ENCODE data around the gene EPHA4. TPM values are rescaled to one million over a fixed set of nuclear protein-coding genes. Genes with fewer than 3 reads are reported as not detected.

Gene EPHA4
- total RNA-seq, 1 donor from 2014 or later, result 30.1 TPM

DNA sequence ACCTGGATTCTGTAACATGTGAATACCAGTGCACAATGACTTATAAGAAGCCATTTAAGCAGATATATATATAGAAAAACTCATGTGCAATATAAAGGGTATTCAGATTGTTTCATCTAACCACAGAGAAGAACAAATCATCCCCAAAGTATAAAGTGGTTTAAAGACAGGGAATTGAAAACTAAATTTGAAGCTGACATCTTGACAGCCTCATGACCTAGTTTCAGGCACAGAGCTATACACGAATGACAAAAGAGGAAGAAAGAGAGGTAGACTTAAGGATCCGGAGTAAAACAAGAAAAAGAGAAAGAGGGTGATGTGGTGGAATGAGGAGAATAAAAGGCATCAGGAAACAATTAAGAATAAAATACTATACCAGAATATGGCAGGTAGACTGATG is 194.5 kb downstream of the EPHA4 start:
- no peak overlapping the region for H2AFZ ChIP-seq (ENCODE audit: low read depth, low read length)
- no peak for FAIRE-seq
- Mint-ChIP-seq H3K4me1 (ENCODE audit: low read depth, unreplicated experiment) (peaks cover 4% of the 10 kb centered on the region), H3K4me3 (ENCODE audit: unreplicated experiment) (no peak overlapping the region), H3K36me3 (ENCODE audit: low read depth, unreplicated experiment) (no peaks in the 10 kb centered on the region), H3K9me3 (ENCODE audit: unreplicated experiment) (no peaks in the 10 kb centered on the region), H3K27me3 (ENCODE audit: low read depth, unreplicated experiment) (peaks cover 2% of the 10 kb centered on the region), H3K27ac (ENCODE audit: unreplicated experiment) (no peak overlapping the region)
- no peak overlapping the region for H3K27ac ChIP-seq (ENCODE audit: low read depth, low read length)
- no peaks in the 10 kb centered on the region for H3K36me3 ChIP-seq (ENCODE audit: insufficient read depth, low read length)
- H3K4me2 ChIP-seq (ENCODE audit: low read length), result no peak overlapping the region
- no peak for DNase-seq (ENCODE audit: low read depth)
- H3K9ac ChIP-seq (ENCODE audit: low read length), result no peak overlapping the region
- H3K79me2 ChIP-seq (ENCODE audit: insufficient read depth, low read length), result no peaks in the 10 kb centered on the region
- H3K9me3 ChIP-seq (ENCODE audit: insufficient read depth, low read depth, low read length), result no peaks in the 10 kb centered on the region
- H3K4me1 ChIP-seq (ENCODE audit: insufficient read depth, low read length), result no peaks in the 10 kb centered on the region
- no peaks in the 10 kb centered on the region for H4K20me1 ChIP-seq (ENCODE audit: insufficient read depth, low read length)
- H3K27me3 ChIP-seq (ENCODE audit: insufficient read depth, low read length), result no peaks in the 10 kb centered on the region
- TF ChIP-seq EZH2 (IDR thresholded peaks at IDR 0.05; ENCODE audit: insufficient read depth, low read length) (no peak), CTCF (IDR thresholded peaks at IDR 0.05; ENCODE audit: insufficient read depth, low read depth, low read length) (no peak)
- H3K4me3 ChIP-seq (ENCODE audit: insufficient read depth, low read depth, low read length), result no peak overlapping the region

- Histone ChIP-seq H3K4me1 (ENCODE audit: insufficient read depth, low read length) (no peaks in the 10 kb centered on the region), H3K27ac (ENCODE audit: low read depth, low read length) (no peak overlapping the region), H3K9ac (ENCODE audit: low read length) (no peak overlapping the region), H4K20me1 (ENCODE audit: insufficient read depth, low read length) (no peaks in the 10 kb centered on the region), H3K36me3 (ENCODE audit: insufficient read depth, low read length) (no peaks in the 10 kb centered on the region), H3K4me2 (ENCODE audit: low read length) (no peak overlapping the region), H3K79me2 (ENCODE audit: insufficient read depth, low read length) (no peaks in the 10 kb centered on the region), H3K4me3 (ENCODE audit: insufficient read depth, low read depth, low read length) (no peak overlapping the region), H3K9me3 (ENCODE audit: insufficient read depth, low read depth, low read length) (no peaks in the 10 kb centered on the region), H3K27me3 (ENCODE audit: insufficient read depth, low read length) (no peaks in the 10 kb centered on the region), H2AFZ (ENCODE audit: low read depth, low read length) (no peak overlapping the region)
- no peak overlapping the region for H3K4me3 Mint-ChIP-seq (ENCODE audit: unreplicated experiment)
- FAIRE-seq (no peak), DNase-seq (ENCODE audit: low read depth) (no peak)
- H3K4me1 Mint-ChIP-seq (ENCODE audit: low read depth, unreplicated experiment), result peaks cover 9% of the 10 kb centered on the region
- H3K27me3 Mint-ChIP-seq (ENCODE audit: low read depth, unreplicated experiment), result peaks cover 2% of the 10 kb centered on the region
- no peak overlapping the region for H3K27ac Mint-ChIP-seq (ENCODE audit: unreplicated experiment)
- no peaks in the 10 kb centered on the region for H3K9me3 Mint-ChIP-seq (ENCODE audit: unreplicated experiment)
- H3K36me3 Mint-ChIP-seq (ENCODE audit: low read depth, unreplicated experiment), result no peaks in the 10 kb centered on the region
- TF ChIP-seq EZH2 (IDR thresholded peaks at IDR 0.05; ENCODE audit: insufficient read depth, low read length), result no peak
- no peak for TF ChIP-seq CTCF (IDR thresholded peaks at IDR 0.05; ENCODE audit: insufficient read depth, low read depth, low read length)
Measured at GRCh38 chr2:221377066-221377465, 195.0 kb downstream of the EPHA4 start.

- Mint-ChIP-seq H3K4me3 (ENCODE audit: unreplicated experiment) (no peak overlapping the region), H3K27ac (ENCODE audit: unreplicated experiment) (no peak overlapping the region), H3K27me3 (ENCODE audit: low read depth, unreplicated experiment) (peaks cover 5% of the 10 kb centered on the region), H3K36me3 (ENCODE audit: low read depth, unreplicated experiment) (no peaks in the 10 kb centered on the region), H3K9me3 (ENCODE audit: unreplicated experiment) (no peaks in the 10 kb centered on the region), H3K4me1 (ENCODE audit: low read depth, unreplicated experiment) (peaks cover 9% of the 10 kb centered on the region)
- Histone ChIP-seq H3K9ac (ENCODE audit: low read length) (no peak overlapping the region), H3K9me3 (ENCODE audit: insufficient read depth, low read depth, low read length) (no peaks in the 10 kb centered on the region), H3K36me3 (ENCODE audit: insufficient read depth, low read length) (no peaks in the 10 kb centered on the region), H3K4me3 (ENCODE audit: insufficient read depth, low read depth, low read length) (no peak overlapping the region), H4K20me1 (ENCODE audit: insufficient read depth, low read length) (no peaks in the 10 kb centered on the region), H3K27me3 (ENCODE audit: insufficient read depth, low read length) (no peaks in the 10 kb centered on the region), H3K4me2 (ENCODE audit: low read length) (no peak overlapping the region), H3K4me1 (ENCODE audit: insufficient read depth, low read length) (no peaks in the 10 kb centered on the region), H3K27ac (ENCODE audit: low read depth, low read length) (no peak overlapping the region), H3K79me2 (ENCODE audit: insufficient read depth, low read length) (no peaks in the 10 kb centered on the region), H2AFZ (ENCODE audit: low read depth, low read length) (no peak overlapping the region)
- DNase-seq (ENCODE audit: low read depth), result no peak
- no peak for FAIRE-seq
- TF ChIP-seq CTCF (IDR thresholded peaks at IDR 0.05; ENCODE audit: insufficient read depth, low read depth, low read length) (no peak), EZH2 (IDR thresholded peaks at IDR 0.05; ENCODE audit: insufficient read depth, low read length) (no peak)
Measured at GRCh38 chr2:221374234-221374633, 197.9 kb downstream of the EPHA4 start.
